ENCODE data around the gene GAPDHS. TPM values are rescaled to one million over a fixed set of nuclear protein-coding genes. Genes with fewer than 3 reads are reported as not detected.

The GAPDHS gene
- total and polyA plus RNA-seq, 8 donors: not detected

DNA sequence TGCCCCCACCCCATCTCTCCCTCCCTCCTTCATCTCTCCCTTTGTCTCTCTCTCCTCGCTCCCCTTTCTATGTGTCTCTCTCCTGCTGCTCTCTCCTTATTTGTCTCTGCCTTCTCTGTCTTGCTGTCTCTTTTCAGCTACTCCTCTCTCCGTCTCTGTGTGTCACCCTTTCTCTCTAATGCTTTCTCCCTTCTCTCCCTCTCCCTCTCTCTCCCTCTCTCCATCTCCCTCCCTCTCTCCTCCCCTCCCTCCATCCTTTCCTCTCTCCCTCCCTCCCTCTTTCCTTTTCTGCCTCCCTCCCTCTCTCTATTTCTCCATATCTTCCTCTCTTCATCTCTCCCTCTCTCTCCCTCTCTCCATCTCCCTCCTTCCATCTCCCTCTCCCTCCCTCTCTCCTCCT lies 29.5 kb downstream of the GAPDHS start:
- peak overlapping the region in 2 of 5 donors; percentile 4 to 64 for H3K27ac ChIP-seq
- H3K27me3 ChIP-seq: peaks cover 12 to 73% (median 42%) of the 10 kb centered on the region in 3 donors
- 56 to 67% (median 59%) methylated on average over 2 of the region's 2 CpGs for WGBS, 5 donors
- peaks cover 6 to 12% (median 8%) of the 10 kb centered on the region in 4 donors for H3K4me1 ChIP-seq
- no peaks in the 10 kb centered on the region for H3K9me3 ChIP-seq
- TF ChIP-seq, protein P1, sequence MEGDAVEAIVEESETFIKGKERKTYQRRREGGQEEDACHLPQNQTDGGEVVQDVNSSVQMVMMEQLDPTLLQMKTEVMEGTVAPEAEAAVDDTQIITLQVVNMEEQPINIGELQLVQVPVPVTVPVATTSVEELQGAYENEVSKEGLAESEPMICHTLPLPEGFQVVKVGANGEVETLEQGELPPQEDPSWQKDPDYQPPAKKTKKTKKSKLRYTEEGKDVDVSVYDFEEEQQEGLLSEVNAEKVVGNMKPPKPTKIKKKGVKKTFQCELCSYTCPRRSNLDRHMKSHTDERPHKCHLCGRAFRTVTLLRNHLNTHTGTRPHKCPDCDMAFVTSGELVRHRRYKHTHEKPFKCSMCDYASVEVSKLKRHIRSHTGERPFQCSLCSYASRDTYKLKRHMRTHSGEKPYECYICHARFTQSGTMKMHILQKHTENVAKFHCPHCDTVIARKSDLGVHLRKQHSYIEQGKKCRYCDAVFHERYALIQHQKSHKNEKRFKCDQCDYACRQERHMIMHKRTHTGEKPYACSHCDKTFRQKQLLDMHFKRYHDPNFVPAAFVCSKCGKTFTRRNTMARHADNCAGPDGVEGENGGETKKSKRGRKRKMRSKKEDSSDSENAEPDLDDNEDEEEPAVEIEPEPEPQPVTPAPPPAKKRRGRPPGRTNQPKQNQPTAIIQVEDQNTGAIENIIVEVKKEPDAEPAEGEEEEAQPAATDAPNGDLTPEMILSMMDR (IDR thresholded peaks at IDR 0.05): no peak
- no peak for TF ChIP-seq POLR2AphosphoS5 (IDR thresholded peaks at IDR 0.05)
- TF ChIP-seq POLR2A (IDR thresholded peaks at IDR 0.05): no peak
- TF ChIP-seq EP300 (IDR thresholded peaks at IDR 0.05): no peak
- peak overlapping the region in 2 of 4 donors; percentile 11 to 14 for H3K4me3 ChIP-seq
- intact Hi-C loops (cut with DNase I; ENCODE audit: low total_unique reads): no loop called here
- no peaks in the 10 kb centered on the region for H3K36me3 ChIP-seq
- DNase-seq: no peak

DNA sequence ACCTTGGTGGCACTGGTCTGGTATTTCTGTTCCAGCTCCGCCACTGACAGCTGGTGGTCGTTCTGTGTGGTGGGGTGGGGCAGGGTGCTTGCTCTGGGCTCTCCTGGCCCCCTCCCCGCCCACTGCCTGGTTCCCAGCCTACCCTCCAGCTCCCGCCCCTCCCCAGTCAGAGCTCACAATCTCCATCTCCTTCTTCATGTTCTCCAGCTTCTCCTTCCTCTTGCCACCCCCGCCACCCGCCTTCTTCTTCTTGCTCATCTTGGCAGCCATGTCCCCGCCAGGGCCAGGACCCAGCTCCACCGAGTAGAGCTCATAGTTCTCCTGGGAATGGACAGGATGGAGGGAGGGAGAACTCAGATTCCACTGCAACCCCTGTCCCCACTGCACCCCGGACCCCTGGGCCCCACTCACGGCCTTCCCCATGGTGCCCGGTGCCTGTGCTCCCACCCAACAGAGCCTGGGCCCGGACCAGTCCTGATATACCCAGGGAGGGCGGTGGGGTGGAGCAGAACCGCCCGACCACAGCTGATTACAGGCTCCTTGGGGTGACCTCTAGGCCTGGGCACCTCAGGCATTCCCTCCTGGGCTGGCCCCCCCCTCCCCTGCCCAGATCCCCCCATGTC lies 30.1 kb downstream of the GAPDHS start, which contains the start of gene ATP4A:
Gene ATP4A, minus strand, starts transcription at position 452 of the 623 bp plus-strand sequence. Its CDS starts 29 bp downstream, at position 423.
- peaks cover 8 to 68% (median 37%) of the 10 kb centered on the region in 3 donors for H3K27me3 ChIP-seq
- peak within 1 kb of the TSS in 2 of 4 donors; percentile 14 to 20 for H3K4me3 ChIP-seq
- peaks cover under 1 to 6% (median 3%) of the 10 kb centered on the region in 4 donors for H3K4me1 ChIP-seq
- peak in 1 of 2 donors; percentile 1 for DNase-seq
- peak within 1 kb of the TSS in 2 of 5 donors; percentile 4 to 64 for H3K27ac ChIP-seq
- intact Hi-C loops (cut with DNase I; ENCODE audit: low total_unique reads): no loop called here
- no peaks in the 10 kb centered on the region for H3K36me3 ChIP-seq
- TF ChIP-seq EP300 (IDR thresholded peaks at IDR 0.05) (no peak), POLR2AphosphoS5 (IDR thresholded peaks at IDR 0.05) (no peak), POLR2A (IDR thresholded peaks at IDR 0.05) (no peak)
- TF ChIP-seq, protein P1 (IDR thresholded peaks at IDR 0.05): no peak
- no peaks in the 10 kb centered on the region for H3K9me3 ChIP-seq
- 57 to 71% (median 64%) methylated on average over 13 to 15 of the region's 15 CpGs for WGBS, 5 donors

DNA sequence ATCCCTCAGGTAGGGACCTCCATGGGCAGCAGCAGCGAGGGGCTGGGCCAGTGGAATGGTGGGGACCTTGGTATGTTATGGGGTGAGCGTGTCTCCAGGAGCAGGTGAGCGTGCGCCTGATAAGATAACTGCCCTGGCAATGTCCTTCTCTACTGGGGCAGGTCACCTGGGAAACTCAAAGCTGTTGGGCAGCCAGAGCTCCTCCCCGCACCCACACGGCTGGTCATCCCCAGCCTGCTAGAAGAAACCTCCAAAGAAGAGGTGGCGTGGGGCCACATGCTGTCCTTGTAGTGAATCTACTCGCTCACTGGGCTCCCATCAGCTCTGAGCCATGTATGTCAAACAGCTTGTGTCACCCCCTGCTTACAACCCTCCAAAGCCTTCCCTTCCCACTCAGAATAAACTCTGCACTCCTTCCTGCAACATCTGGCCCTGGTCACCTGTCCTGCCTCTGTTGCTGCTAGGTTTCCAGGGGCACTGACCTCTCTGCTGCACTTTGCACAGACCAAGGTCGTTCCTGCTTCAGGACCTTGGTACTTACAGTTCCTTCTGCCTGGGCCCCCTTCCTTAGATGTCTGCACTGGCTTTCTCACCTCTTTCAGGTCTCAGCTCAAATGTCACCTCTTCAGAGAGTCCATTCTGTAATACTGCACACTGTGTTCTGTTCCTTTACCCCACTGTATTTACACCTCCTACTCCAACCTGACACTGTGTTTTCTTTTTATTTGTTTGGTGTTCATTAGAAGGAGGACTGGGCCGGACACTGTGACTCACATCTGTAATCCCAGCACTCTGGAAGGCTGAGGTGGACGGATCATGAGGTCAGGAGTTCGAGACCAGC lies 32.0 kb downstream of the GAPDHS start:
- no peaks in the 10 kb centered on the region for H3K36me3 ChIP-seq
- no peak for DNase-seq
- H3K4me1 ChIP-seq: no peaks in the 10 kb centered on the region
- peaks cover 0 to 63% (median 18%) of the 10 kb centered on the region in 3 donors for H3K27me3 ChIP-seq
- no peaks in the 10 kb centered on the region for H3K9me3 ChIP-seq
- WGBS, 5 donors: 49 to 66% (median 56%) methylated on average over 10 to 12 of the region's 12 CpGs
- no peak for TF ChIP-seq POLR2AphosphoS5 (IDR thresholded peaks at IDR 0.05)
- TF ChIP-seq POLR2A (IDR thresholded peaks at IDR 0.05): no peak
- TF ChIP-seq, protein P1 (IDR thresholded peaks at IDR 0.05): no peak
- TF ChIP-seq EP300 (IDR thresholded peaks at IDR 0.05): no peak
- H3K4me3 ChIP-seq: no peak overlapping the region
- H3K27ac ChIP-seq: peak overlapping the region in 1 of 5 donors; percentile 7
- intact Hi-C loops (cut with DNase I; ENCODE audit: low total_unique reads): no loop called here

- TF ChIP-seq POLR2A (IDR thresholded peaks at IDR 0.05): no peak
- TF ChIP-seq EP300 (IDR thresholded peaks at IDR 0.05): no peak
- no peak for TF ChIP-seq POLR2AphosphoS5 (IDR thresholded peaks at IDR 0.05)
- TF ChIP-seq, protein P1 (IDR thresholded peaks at IDR 0.05): no peak
- no peaks in the 10 kb centered on the region for H3K36me3 ChIP-seq
- no peak for DNase-seq
- no peak overlapping the region for H3K27ac ChIP-seq
- H3K27me3 ChIP-seq: peaks cover 0 to 55% (median 17%) of the 10 kb centered on the region in 3 donors
- whole genome bisulfite sequencing, 5 donors: 81 to 86% (median 84%) methylated on average over 7 of the region's 7 CpGs
- H3K9me3 ChIP-seq: no peaks in the 10 kb centered on the region
- no peaks in the 10 kb centered on the region for H3K4me1 ChIP-seq
- intact Hi-C loops (cut with DNase I; ENCODE audit: low total_unique reads): no loop called here
- H3K4me3 ChIP-seq: no peak overlapping the region
Observed at GRCh38 chr19:35566738-35567137, 33.5 kb downstream of the GAPDHS start.
